HG03064 (cell line): ENCODE data around the gene GALNT10.

Source experiments
- ATAC-seq: cut with Tn5 transposase; IDR thresholded peaks from one replicate; pipeline ENCODE4 v1.9.1; 2021; ENCODE audit warnings: low read depth; ENCODE audit not compliant: unreplicated experiment

The GALNT10 gene

GRCh38 chr5:154202379-154203260, 12.1 kb downstream of the GALNT10 start:
- ATAC-seq = peak; percentile 80

GRCh38 chr5:154203798-154204578, 13.5 kb downstream of the GALNT10 start:
- no peak for ATAC-seq

GRCh38 chr5:154205441-154206117, 15.0 kb downstream of the GALNT10 start:
- ATAC-seq = no peak

DNA sequence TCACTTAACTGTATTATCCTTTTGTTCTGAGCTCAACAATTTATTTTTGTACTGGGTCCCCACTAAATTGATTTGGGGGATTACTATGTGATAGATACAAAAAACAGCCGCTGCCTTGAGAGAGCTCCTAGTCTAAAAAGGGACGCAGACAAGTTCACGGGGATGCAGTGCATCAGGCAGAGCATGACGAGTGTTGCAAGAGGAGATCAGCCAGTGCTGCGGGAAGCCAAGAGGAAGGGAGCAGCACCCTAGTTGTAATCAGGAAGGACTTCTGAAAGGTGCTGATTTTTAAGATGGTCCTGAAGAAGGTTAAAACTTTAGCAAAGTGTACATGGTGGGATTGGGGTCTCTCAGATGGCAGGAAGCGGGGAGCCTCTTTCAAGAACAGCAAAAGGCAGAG, 15.8 kb downstream of the GALNT10 start:
- no peak for ATAC-seq

DNA sequence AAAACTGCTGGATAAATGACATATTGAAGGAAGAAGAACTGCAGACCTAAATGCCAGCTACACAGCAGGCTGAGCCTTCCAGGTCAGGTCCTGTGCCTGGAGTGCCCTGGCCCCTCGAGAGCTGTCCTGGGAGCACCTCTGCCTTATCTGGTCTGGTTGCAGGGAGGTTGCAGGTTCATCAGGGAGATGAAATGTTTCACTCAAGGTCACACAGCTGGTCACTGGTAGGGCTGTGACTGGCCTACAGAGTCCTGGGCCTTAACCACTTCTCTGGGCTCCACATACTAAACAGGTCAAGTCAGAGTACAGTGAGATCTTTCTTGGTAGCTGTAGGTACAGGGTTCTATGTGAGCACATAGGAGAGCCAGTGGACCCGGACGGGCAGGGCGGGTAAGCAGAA, 16.7 kb downstream of the GALNT10 start:
- no peak for ATAC-seq

DNA sequence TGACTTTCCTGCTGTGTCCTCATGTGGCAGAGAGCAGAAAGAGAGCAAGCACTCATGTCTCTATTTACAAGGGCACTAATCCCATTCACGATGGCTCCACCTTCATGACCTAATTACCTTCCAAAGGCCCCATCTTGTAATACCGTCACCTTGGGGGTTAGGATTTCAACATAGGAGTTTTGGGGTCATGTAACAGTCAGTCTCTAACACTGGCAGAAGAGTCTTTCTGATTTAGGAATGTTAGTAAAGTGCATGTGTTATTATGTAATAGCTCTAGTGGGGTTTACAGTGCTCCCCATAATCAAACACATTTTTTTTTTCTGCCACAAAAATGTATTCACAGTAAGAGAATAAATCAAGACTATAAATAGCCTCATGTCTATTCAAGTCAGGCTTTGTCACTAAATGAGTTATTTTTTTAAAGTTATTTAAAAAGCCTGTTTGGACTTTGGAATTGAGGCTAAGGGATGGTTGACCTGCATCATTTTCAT, 19.1 kb downstream of the GALNT10 start:
- ATAC-seq = no peak

- ATAC-seq = no peak
These were observed 19.6 kb downstream of the GALNT10 start for GRCh38 chr5:154210163-154210562.

DNA sequence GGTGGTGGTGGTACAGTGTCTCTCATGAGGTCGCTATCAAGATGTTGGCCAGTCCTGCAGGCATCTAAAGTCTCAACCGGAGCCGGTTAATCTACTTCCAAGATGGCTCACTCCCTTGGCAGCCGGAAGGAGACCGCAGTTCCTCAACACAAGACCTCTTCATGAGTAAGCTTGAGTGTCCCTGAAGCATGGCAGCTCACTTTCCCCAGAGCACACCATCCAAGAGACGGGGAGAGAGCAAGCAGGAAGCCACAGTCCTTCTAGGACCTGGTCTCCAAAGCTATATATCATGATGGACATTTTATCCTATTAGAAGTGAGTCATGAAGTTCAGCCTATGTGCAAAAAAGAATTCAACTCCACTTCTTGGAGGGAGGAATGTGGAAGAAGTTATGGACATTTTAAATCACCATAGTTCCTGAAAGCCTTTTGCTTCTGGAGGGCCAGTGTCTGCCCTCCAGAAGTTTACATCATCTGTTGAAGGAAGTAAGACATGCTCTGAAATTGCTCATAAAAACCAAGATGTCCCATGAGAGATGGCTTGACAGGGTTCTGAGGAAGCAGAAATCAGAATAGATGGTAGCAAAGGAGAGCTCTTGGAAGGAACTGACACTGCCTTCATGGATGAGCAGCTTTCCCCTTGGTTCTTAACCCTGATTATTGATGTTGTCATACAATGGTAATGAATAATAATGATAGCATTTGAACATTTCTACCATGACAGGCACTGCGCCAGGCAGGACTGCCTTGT, 21.3 kb downstream of the GALNT10 start:
- ATAC-seq = no peak

- ATAC-seq = no peak
These were observed 23.1 kb downstream of the GALNT10 start for GRCh38 chr5:154213592-154213991.

DNA sequence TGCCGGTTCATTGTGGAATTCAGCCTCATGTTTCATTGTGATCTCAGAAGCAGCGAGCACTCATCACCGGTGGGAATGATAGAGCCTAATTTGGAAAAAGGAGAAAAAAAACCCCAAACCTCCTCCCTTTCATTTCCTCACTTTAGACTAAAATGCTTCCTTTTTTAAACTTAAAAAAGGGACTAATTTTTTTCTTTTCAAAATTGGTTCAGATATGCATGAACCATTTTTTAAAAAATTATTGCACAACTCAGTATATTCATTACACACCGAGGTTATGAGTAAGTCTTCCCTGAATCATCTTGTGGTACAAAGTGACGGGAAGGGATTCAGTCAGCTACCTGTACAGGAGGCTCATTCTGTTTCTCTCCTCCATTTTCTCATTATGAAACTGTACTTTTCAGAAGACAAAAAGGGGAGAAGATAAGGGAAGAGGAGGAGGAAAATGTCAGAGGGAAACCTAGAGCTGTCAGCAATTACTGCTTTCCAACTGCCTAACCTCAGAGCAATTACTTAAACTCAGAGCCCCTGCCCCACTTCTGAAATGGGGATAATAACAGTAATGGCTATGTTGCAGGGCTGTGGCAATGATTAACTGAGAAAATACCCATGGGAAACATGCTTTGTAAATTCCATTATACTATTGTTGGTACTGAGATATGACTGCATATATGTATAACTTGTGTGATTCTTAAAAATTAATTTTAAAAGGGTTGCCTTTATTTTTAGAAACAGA, 24.0 kb downstream of the GALNT10 start:
- ATAC-seq = peak; percentile 63

- no peak for ATAC-seq
These were observed 25.2 kb downstream of the GALNT10 start for GRCh38 chr5:154215571-154216325.

GRCh38 chr5:154217462-154217861, 26.9 kb downstream of the GALNT10 start:
- ATAC-seq = no peak

DNA sequence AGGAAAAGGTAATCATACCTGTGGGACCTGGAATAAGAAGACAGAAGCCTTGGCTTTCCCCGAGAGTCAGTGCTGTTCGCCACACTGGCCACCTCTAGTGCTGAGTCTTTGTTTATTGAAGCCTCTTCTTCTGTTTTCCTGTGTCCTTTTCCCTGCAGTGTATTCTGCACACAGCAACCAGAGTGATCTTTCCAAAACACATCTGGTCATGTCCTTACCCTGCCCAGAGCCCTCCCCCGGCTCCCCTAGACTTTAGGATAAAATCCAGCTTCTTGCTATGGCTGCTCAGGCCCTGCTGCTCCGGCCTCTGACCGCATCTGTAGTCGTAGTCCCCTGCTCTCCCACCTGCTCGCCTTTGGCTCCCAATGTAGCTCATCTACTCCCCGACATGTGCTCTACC, 28.3 kb downstream of the GALNT10 start:
- no peak for ATAC-seq

DNA sequence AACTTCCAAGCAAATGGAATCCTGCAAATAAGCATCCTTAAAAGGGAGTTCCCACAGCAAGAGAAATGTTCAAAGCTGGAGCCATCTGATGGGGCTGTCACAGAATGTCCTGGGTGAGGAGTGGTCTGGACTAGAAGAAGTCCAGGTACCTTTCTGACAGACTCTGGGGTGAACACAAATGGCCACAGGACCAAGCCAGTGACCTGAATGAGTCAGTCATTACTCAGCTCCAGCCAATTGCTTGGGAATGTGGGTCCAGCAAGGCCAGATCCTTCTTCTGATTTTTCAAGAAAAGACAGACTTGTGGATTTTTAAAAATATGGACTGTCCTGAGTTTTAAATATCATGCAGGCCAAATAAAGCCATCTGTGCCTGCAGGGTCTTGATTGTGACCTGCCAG, 30.1 kb downstream of the GALNT10 start:
- ATAC-seq = no peak

DNA sequence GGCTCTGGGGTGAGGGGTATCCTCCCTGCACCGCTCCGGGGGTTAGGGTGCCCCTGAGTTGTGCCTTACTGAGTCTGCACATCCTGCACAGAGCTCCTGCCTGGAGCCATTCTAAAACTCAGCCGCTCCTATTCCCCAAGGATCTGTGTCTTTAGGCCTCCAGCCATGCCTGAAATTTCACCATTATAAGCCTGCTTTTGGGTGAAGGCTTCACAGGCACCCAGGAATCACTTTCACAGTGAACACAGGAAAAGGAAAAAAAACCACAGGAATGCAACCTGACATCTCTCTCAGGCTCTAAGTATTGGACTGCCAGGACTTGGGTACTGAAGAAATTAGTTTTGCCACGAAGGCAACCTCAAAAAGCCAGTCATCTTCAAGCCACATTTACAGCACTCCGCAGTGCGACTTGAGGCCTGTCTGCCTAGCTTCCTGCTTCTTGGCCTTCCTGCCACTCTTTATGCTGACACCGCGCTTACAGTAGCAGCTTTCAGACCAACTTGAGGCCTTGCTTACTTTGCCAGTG, 30.9 kb downstream of the GALNT10 start:
- ATAC-seq = peak; percentile 50

DNA sequence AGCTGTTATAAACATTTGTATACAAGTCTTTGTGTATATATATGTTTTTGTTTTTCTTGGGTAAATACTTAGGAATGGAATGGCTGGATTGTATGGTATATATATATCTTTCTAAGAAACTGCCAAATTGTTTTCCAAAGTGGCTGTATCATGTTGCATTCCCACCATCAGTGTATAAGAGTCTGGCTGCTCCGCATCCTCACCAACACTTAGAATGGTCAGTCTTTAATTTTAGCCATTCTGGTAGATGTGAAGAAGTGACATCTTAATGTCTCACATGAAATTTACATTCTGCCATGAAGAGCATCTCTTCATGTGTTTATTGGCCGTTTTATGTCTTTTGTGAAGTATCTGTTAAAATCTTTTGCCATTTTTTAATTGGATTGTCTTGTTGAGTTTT, 31.9 kb downstream of the GALNT10 start:
- ATAC-seq = no peak

GRCh38 chr5:154223320-154223719, 32.8 kb downstream of the GALNT10 start:
- no peak for ATAC-seq

GRCh38 chr5:154227090-154227489, 36.6 kb downstream of the GALNT10 start:
- ATAC-seq = no peak

- peak; percentile 96 for ATAC-seq
These were observed 38.2 kb downstream of the GALNT10 start for GRCh38 chr5:154228696-154229095.
